GM12878 (cell line): ENCODE results near the gene PPP2R5D.

Experiments
- CTCF ChIP-seq, 3 experiments: IDR thresholded peaks in 2 of 3; conservative IDR thresholded peaks in 1 of 3; 2 replicates each; pipeline ENCODE4 v1.5.1; 2011; ENCODE audit warnings: low read depth in 3 of 3, low read length in 3 of 3, mild to moderate bottlenecking in 3 of 3, control low read depth in 2 of 3, moderate library complexity in 2 of 3, inconsistent platforms in 1 of 3, mixed read lengths in 1 of 3; ENCODE audit not compliant: control insufficient read depth in 2 of 3, insufficient read depth in 1 of 3; ENCODE audit errors: extremely low read depth in 1 of 3
- FOS ChIP-seq: IDR thresholded peaks from 3 replicates; pipeline ENCODE4 v1.6.1; 2011; ENCODE audit warnings: borderline replicate concordance; ENCODE audit not compliant: insufficient read length; ENCODE audit errors: extremely low read depth
- MEF2A ChIP-seq: IDR thresholded peaks from 2 replicates; pipeline ENCODE4 v1.6.1; 2011; ENCODE audit warnings: low read depth, mild to moderate bottlenecking, low read length, moderate library complexity; ENCODE audit not compliant: insufficient read depth
- PKNOX1 ChIP-seq: fragments of 450-650 bp; IDR thresholded peaks from 2 replicates; pipeline ENCODE4 v1.6.1; 2016; ENCODE audit warnings: mild to moderate bottlenecking
- POLR2A ChIP-seq: IDR thresholded peaks from 2 replicates; pipeline ENCODE4 v1.6.1; 2011; ENCODE audit warnings: low read depth, mild to moderate bottlenecking, low read length
- POLR2AphosphoS5 ChIP-seq: IDR thresholded peaks from 2 replicates; pipeline ENCODE4 v1.6.1; 2011; ENCODE audit warnings: mild to moderate bottlenecking, low read length, inconsistent platforms
- SIN3A ChIP-seq: IDR thresholded peaks from 2 replicates; pipeline ENCODE4 v1.6.1; 2012; ENCODE audit warnings: low read depth, low read length, improper control_type of control experiment

- TF ChIP-seq CTCF (IDR thresholded peaks at IDR 0.05 in 2 of 3, conservative IDR thresholded peaks at IDR 0.05 in 1 of 3; ENCODE audit: control insufficient read depth in 2 of 3, extremely low read depth in 1 of 3, insufficient read depth in 1 of 3, low read depth in 3 of 3, low read length in 3 of 3) (no peak), MEF2A (no peak), SIN3A (no peak), POLR2A (no peak), PKNOX1 (no peak), FOS (no peak), POLR2AphosphoS5 (no peak)
Observed at GRCh38 chr6:43050981-43051380, 66.6 kb downstream of the PPP2R5D start.
